Progenitor cell of endocrine pancreas (in vitro differentiated cells): ENCODE measurements around the gene ADAM29. TPM values are rescaled to one million over a fixed set of nuclear protein-coding genes. Genes with fewer than 3 reads are reported as not detected.
"Not testable (repeated sequence)": the region's sequence is repeated elsewhere in the genome, so short reads cannot be mapped to it uniquely, and the experiment has no call there.

Source experiments
- DNase-seq: peaks from one replicate; pipeline ENCODE4 v3.0.0; 2021; ENCODE audit warnings: low spot score; ENCODE audit not compliant: unreplicated experiment
- H3K27ac Mint-ChIP-seq: 2 replicates; pipeline ENCODE4 v1.8.0; 2021; ENCODE audit warnings: mild to moderate bottlenecking, moderate library complexity, mixed read lengths
- H3K27me3 Mint-ChIP-seq: 2 replicates; pipeline ENCODE4 v1.8.0; 2021; ENCODE audit warnings: mixed read lengths
- H3K36me3 Mint-ChIP-seq: 2 replicates; pipeline ENCODE4 v1.8.0; 2022; ENCODE audit warnings: mixed read lengths; ENCODE audit not compliant: insufficient read depth
- H3K4me1 Mint-ChIP-seq: 2 replicates; pipeline ENCODE4 v1.8.0; 2021; ENCODE audit warnings: low read depth, mixed read lengths
- H3K4me3 Mint-ChIP-seq: 2 replicates; pipeline ENCODE4 v1.8.0; 2021; ENCODE audit warnings: low read depth, mild to moderate bottlenecking, moderate library complexity, mixed read lengths
- H3K9me3 Mint-ChIP-seq: 2 replicates; pipeline ENCODE4 v1.8.0; 2021; ENCODE audit warnings: low read depth, mixed read lengths
- CTCF ChIP-seq: fragments of 200-600 bp; sonication (generic); IDR thresholded peaks from one replicate; pipeline ENCODE4 v1.5.0; 2021; ENCODE audit warnings: antibody characterized with exemption, mild to moderate bottlenecking; ENCODE audit not compliant: unreplicated experiment
- total RNA-seq: library from RNA; stranded (reverse); gene quantifications from 2 replicates; pipeline ENCODE4 v1.2.1, GENCODE V29; 2021

Gene ADAM29
- total RNA-seq, 1 donor from 2014 or later, result not detected

GRCh38 chr4:174946246-174946645 is 28.1 kb downstream of the ADAM29 start:
- Mint-ChIP-seq H3K36me3 (peaks cover 1% of the 10 kb centered on the region), H3K4me1 (peaks cover 13% of the 10 kb centered on the region)
- TF ChIP-seq CTCF, result no peak

GRCh38 chr4:174948826-174949225 is 30.7 kb downstream of the ADAM29 start:
- H3K9me3 Mint-ChIP-seq, result peaks cover 9% of the 10 kb centered on the region
- DNase-seq, result no peak

More at GRCh38 chr4:174946246-174946645, 28.1 kb downstream of the ADAM29 start:
- no peak overlapping the region for H3K4me3 Mint-ChIP-seq
- H3K9me3 Mint-ChIP-seq, result peaks cover 26% of the 10 kb centered on the region
- H3K27ac Mint-ChIP-seq, result no peak overlapping the region
- H3K27me3 Mint-ChIP-seq, result no peaks in the 10 kb centered on the region
- no peak for DNase-seq

DNA sequence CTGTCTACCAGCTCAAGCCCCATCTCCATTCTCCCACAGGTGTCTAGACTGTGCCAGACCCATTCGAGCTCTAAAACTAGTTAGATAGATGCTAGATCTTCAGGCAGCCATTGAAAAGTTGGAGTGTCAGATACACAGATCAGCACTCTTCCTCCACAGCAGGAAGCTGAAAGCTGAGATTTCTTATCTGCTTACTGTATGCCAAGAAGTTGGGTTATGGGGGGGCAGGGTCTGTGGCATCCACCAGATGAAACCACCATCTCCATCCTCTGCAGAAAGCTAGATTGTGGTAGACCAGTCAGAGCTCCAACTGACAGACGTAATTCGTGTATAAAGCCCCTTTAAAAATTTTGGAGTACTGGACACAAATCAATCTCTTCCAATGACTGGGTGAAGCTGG is 54.8 kb downstream of the ADAM29 start:
- no peak for DNase-seq
- Mint-ChIP-seq H3K4me3 (no peak overlapping the region), H3K27ac (no peak overlapping the region), H3K9me3 (peaks cover 9% of the 10 kb centered on the region), H3K4me1 (no peaks in the 10 kb centered on the region), H3K36me3 (no peaks in the 10 kb centered on the region), H3K27me3 (no peaks in the 10 kb centered on the region)
- TF ChIP-seq CTCF, result no peak

More at GRCh38 chr4:174948826-174949225, 30.7 kb downstream of the ADAM29 start:
- Mint-ChIP-seq H3K4me3 (no peak overlapping the region), H3K27me3 (no peaks in the 10 kb centered on the region), H3K27ac (no peak overlapping the region), H3K4me1 (peaks cover 7% of the 10 kb centered on the region), H3K36me3 (no peaks in the 10 kb centered on the region)
- no peak for TF ChIP-seq CTCF

GRCh38 chr4:174973336-174973735 is 55.2 kb downstream of the ADAM29 start:
- Mint-ChIP-seq H3K9me3 (peaks cover 9% of the 10 kb centered on the region), H3K4me3 (no peak overlapping the region), H3K4me1 (no peaks in the 10 kb centered on the region), H3K27ac (no peak overlapping the region), H3K36me3 (no peaks in the 10 kb centered on the region), H3K27me3 (no peaks in the 10 kb centered on the region)
- no peak for DNase-seq
- no peak for TF ChIP-seq CTCF

DNA sequence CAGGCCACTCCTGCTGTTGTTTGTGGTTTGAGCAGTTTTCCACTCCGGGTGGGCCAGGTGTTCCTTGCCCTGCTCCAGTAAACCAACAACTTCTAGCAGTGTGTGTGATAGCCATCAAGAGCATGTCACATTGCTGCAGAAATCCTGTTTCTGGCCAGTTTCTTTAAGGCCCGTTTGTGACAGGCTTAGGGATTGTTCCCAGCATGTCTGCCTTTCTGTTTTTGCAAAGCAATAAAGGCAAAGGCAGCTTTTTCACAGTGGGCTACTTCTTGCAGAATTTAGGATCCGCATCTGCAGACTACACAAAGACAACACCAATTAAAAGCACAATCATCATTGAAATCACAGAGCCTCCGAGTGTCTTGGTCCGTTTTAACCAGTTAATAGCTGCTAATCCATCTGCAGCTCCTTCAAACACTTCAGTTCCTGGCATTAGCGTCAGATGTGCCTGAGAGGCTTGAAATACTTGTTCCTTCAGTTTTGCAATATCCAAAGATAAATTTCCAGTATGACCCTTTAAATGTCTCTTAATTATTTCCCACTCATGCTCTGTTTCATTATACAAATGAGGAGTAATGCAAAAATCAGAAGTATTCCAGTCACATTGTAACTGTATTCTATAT is 65.1 kb downstream of the ADAM29 start:
- H3K9me3 Mint-ChIP-seq, result peaks cover 31% of the 10 kb centered on the region
- H3K27ac Mint-ChIP-seq, result no peak overlapping the region
- H3K4me3 Mint-ChIP-seq, result no peak overlapping the region
- TF ChIP-seq CTCF, result no peak
- H3K27me3 Mint-ChIP-seq, result no peaks in the 10 kb centered on the region
- no peak for DNase-seq
- H3K4me1 Mint-ChIP-seq, result peaks cover 3% of the 10 kb centered on the region
- H3K36me3 Mint-ChIP-seq, result peaks cover 3% of the 10 kb centered on the region

DNA sequence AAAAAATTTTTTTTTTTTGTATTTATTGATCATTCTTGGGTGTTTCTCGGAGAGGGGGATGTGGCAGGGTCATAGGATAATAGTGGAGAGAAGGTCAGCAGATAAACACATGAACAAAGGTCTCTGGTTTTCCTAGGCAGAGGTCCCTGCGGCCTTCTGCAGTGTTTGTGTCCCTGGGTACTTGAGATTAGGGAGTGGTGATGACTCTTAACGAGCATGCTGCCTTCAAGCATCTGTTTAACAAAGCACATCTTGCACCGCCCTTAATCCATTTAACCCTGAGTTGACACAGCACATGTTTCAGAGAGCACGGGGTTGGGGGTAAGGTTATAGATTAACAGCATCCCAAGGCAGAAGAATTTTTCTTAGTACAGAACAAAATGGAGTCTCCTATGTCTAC is 65.7 kb downstream of the ADAM29 start:
- H3K4me3 Mint-ChIP-seq, H3K4me1 Mint-ChIP-seq, H3K27ac Mint-ChIP-seq, H3K27me3 Mint-ChIP-seq, H3K36me3 Mint-ChIP-seq, DNase-seq: not testable (repeated sequence)
- H3K9me3 Mint-ChIP-seq, result peaks cover 31% of the 10 kb centered on the region
